H9 (cell line): Measurements from ENCODE around the gene SHISA3. TPM values are rescaled to one million over a fixed set of nuclear protein-coding genes. Genes with fewer than 3 reads are reported as not detected.

Experiments
- DNase-seq: peaks from one replicate; pipeline ENCODE4 v3.0.0-alpha.2; 2017
- H2AFZ ChIP-seq: one replicate; pipeline ENCODE4 v1.6.1; 2013; ENCODE audit warnings: mild to moderate bottlenecking, low read length, control low read depth, moderate library complexity
- H2AK5ac ChIP-seq: 2 replicates; pipeline ENCODE4 v1.6.1; 2013; ENCODE audit warnings: low read length, control low read depth, mixed read lengths; ENCODE audit not compliant: insufficient read length
- H2BK120ac ChIP-seq: one replicate; pipeline ENCODE4 v1.6.1; 2013; ENCODE audit warnings: low read depth, mild to moderate bottlenecking, low read length, control low read depth, inconsistent platforms; ENCODE audit not compliant: poor library complexity, severe bottlenecking
- H2BK12ac ChIP-seq: 2 replicates; pipeline ENCODE4 v1.6.1; 2013; ENCODE audit warnings: low read length, control low read depth, mixed read lengths, low read depth; ENCODE audit not compliant: insufficient read length
- H2BK15ac ChIP-seq: 2 replicates; pipeline ENCODE4 v1.6.1; 2013; ENCODE audit warnings: low read depth, low read length, control low read depth
- H2BK20ac ChIP-seq: one replicate; pipeline ENCODE4 v1.6.1; 2013; ENCODE audit warnings: low read depth, mild to moderate bottlenecking, low read length, control low read depth, inconsistent platforms; ENCODE audit not compliant: poor library complexity, severe bottlenecking
- H2BK5ac ChIP-seq: 2 replicates; pipeline ENCODE4 v1.6.1; 2013; ENCODE audit warnings: low read length, control low read depth, mixed read lengths; ENCODE audit not compliant: insufficient read length
- H3K14ac ChIP-seq: 2 replicates; pipeline ENCODE4 v1.6.1; 2013; ENCODE audit warnings: low read length, control low read depth; ENCODE audit not compliant: insufficient read depth
- H3K18ac ChIP-seq: 2 replicates; pipeline ENCODE4 v1.6.1; 2013; ENCODE audit warnings: low read depth, mild to moderate bottlenecking, mixed read lengths, low read length, control low read depth; ENCODE audit not compliant: insufficient read length
- H3K23ac ChIP-seq: 2 replicates; pipeline ENCODE4 v1.6.1; 2013; ENCODE audit warnings: low read length, control low read depth, mixed read lengths, low read depth; ENCODE audit not compliant: insufficient read length
- H3K23me2 ChIP-seq: 2 replicates; pipeline ENCODE4 v1.6.1; 2013; ENCODE audit warnings: low read depth, mild to moderate bottlenecking, mixed read lengths, low read length, control low read depth; ENCODE audit not compliant: insufficient read length, poor library complexity, severe bottlenecking
- H3K27ac ChIP-seq: 2 replicates; pipeline ENCODE4 v1.5.1; 2013; ENCODE audit warnings: low read length, control low read depth, mixed read lengths, low read depth; ENCODE audit not compliant: insufficient read length
- H3K27me3 ChIP-seq: 2 replicates; pipeline ENCODE4 v1.6.1; 2013; ENCODE audit warnings: low read length, control low read depth, inconsistent platforms; ENCODE audit not compliant: insufficient read depth
- H3K4ac ChIP-seq: 2 replicates; pipeline ENCODE4 v1.6.1; 2013; ENCODE audit warnings: low read depth, mild to moderate bottlenecking, control low read depth, inconsistent platforms, low read length, moderate library complexity
- H3K4me1 ChIP-seq: 2 replicates; pipeline ENCODE4 v1.6.1; 2013; ENCODE audit warnings: low read length, control low read depth, inconsistent platforms; ENCODE audit not compliant: insufficient read depth
- H3K4me2 ChIP-seq: 2 replicates; pipeline ENCODE4 v1.6.1; 2013; ENCODE audit warnings: low read length, control low read depth, mixed read lengths; ENCODE audit not compliant: insufficient read length, insufficient read depth
- H3K56ac ChIP-seq: 2 replicates; pipeline ENCODE4 v1.6.1; 2013; ENCODE audit warnings: low read depth, mild to moderate bottlenecking, mixed read lengths, low read length, control low read depth; ENCODE audit not compliant: insufficient read length
- H3K79me1 ChIP-seq: 2 replicates; pipeline ENCODE4 v1.6.1; 2013; ENCODE audit warnings: low read depth, mild to moderate bottlenecking, moderate library complexity, low read length, control low read depth, inconsistent platforms; ENCODE audit not compliant: insufficient read depth, poor library complexity, severe bottlenecking
- H3K79me2 ChIP-seq: 2 replicates; pipeline ENCODE4 v1.6.1; 2013; ENCODE audit warnings: low read length, control low read depth, inconsistent platforms; ENCODE audit not compliant: insufficient read depth
- H3K9ac ChIP-seq: 2 replicates; pipeline ENCODE4 v1.6.1; 2013; ENCODE audit warnings: low read length, control low read depth, mixed read lengths; ENCODE audit not compliant: insufficient read length; ENCODE audit errors: extremely low read depth
- H3K9me3 ChIP-seq: one replicate; pipeline ENCODE4 v1.6.1; 2013; ENCODE audit warnings: low read depth, low read length, inconsistent platforms; ENCODE audit not compliant: control insufficient read depth
- H3T11ph ChIP-seq: one replicate; pipeline ENCODE4 v1.6.1; 2013; ENCODE audit warnings: mild to moderate bottlenecking, low read length, control low read depth, inconsistent platforms
- H4K20me1 ChIP-seq: one replicate; pipeline ENCODE4 v1.6.1; 2013; ENCODE audit not compliant: control insufficient read depth, insufficient read length, insufficient read depth
- H4K5ac ChIP-seq: 2 replicates; pipeline ENCODE4 v1.6.1; 2013; ENCODE audit warnings: low read depth, mild to moderate bottlenecking, mixed read lengths, low read length, control low read depth; ENCODE audit not compliant: insufficient read length
- H4K8ac ChIP-seq: replicated peaks from 2 replicates; pipeline ENCODE4 v1.6.1; 2013; ENCODE audit warnings: low read length, control low read depth, mixed read lengths, low read depth; ENCODE audit not compliant: insufficient read length
- H4K91ac ChIP-seq: 2 replicates; pipeline ENCODE4 v1.6.1; 2013; ENCODE audit warnings: low read depth, mild to moderate bottlenecking, moderate library complexity, mixed read lengths, low read length, control low read depth; ENCODE audit not compliant: insufficient read length
- H3K27ac Mint-ChIP-seq, 3 experiments: 2 replicates in 2 of 3; 3 replicates in 1 of 3; pipeline ENCODE4 v1.8.0; 2020 to 2021; ENCODE audit warnings: mixed read lengths in 3 of 3, mild to moderate bottlenecking in 1 of 3, moderate library complexity in 1 of 3
- H3K27me3 Mint-ChIP-seq: 2 replicates; pipeline ENCODE4 v1.8.0; 2021; ENCODE audit warnings: low read depth, mild to moderate bottlenecking, moderate library complexity, mixed read lengths
- H3K36me3 Mint-ChIP-seq, 3 experiments: 2 replicates in 2 of 3; 3 replicates in 1 of 3; pipeline ENCODE4 v1.8.0; 2020 to 2021; ENCODE audit warnings: low read depth in 3 of 3, mixed read lengths in 3 of 3; ENCODE audit not compliant: insufficient read depth in 1 of 3
- H3K4me1 Mint-ChIP-seq, 2 experiments: 2 replicates each; pipeline ENCODE4 v1.8.0; 2020; ENCODE audit warnings: mixed read lengths in 2 of 2
- H3K4me3 Mint-ChIP-seq, 2 experiments: 2 replicates in 1 of 2; 3 replicates in 1 of 2; pipeline ENCODE4 v1.8.0; 2020 to 2021; ENCODE audit warnings: mild to moderate bottlenecking in 2 of 2, mixed read lengths in 2 of 2, moderate library complexity in 1 of 2
- H3K9me3 Mint-ChIP-seq, 2 experiments: 2 replicates in 1 of 2; 3 replicates in 1 of 2; pipeline ENCODE4 v1.8.0; 2020; ENCODE audit warnings: mild to moderate bottlenecking in 2 of 2, mixed read lengths in 2 of 2, moderate library complexity in 1 of 2
- WGBS: extraction: QIAGEN DNeasy Blood & Tissue Kit; methylation state at CpG from one replicate; pipeline ENCODE4 v1.1.7; 2013; ENCODE audit warnings: missing lambda C conversion rate, low lambda C conversion rate, mixed read lengths; ENCODE audit not compliant: insufficient read length; ENCODE audit errors: extremely low coverage; 5-methylcytosine and 5-hydroxymethylcytosine counted together
- total RNA-seq: library from RNA; stranded (reverse); gene quantifications from 2 replicates; pipeline ENCODE4 v1.2.1, GENCODE V29; 2021
- TF ChIP-seq, protein P1 (sequence below): fragments of 200-600 bp; sonication (generic); conservative IDR thresholded peaks from 3 replicates; pipeline ENCODE4 v1.8.0; 2021; ENCODE audit warnings: antibody characterized with exemption, mild to moderate bottlenecking

The SHISA3 gene
- total RNA-seq, 1 experiment from 2014 or later, result 1.7 TPM

DNA sequence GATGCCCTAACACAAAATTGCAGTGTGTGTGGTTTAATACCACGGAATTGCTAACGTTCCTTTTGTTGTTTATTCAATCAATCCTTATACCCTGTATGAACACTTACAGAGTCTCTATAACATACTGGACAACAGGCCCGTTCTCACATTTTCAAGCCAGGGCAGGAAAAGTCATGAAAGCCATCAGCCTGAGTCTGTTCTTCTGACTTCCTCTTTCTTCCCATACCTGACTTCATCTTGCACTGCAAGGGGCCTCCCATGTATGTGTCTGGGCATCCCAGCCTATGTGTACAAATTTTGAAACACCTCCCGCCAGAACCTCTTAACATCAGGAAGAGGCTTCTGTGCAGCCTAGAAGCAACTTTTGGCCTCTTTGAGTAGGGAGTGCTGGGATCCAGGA lies 4.9 kb upstream of the SHISA3 start:
- peaks cover 34 to 43% of the 10 kb centered on the region in 2 experiments for H3K4me1 Mint-ChIP-seq
- Histone ChIP-seq H4K8ac (no peak overlapping the region), H4K20me1 (no peaks in the 10 kb centered on the region), H3K79me2 (no peaks in the 10 kb centered on the region), H3K4me1 (no peaks in the 10 kb centered on the region), H2AK5ac (no peak overlapping the region), H3K4ac (no peak overlapping the region), H3K27ac (no peak overlapping the region), H3K56ac (no peak overlapping the region), H2BK5ac (no peak overlapping the region), H3K79me1 (no peaks in the 10 kb centered on the region), H2BK20ac (no peak overlapping the region), H3K9me3 (no peaks in the 10 kb centered on the region), H3K27me3 (peaks cover 14% of the 10 kb centered on the region), H2AFZ (no peak overlapping the region), H4K91ac (no peak overlapping the region), H2BK12ac (no peak overlapping the region), H2BK15ac (no peak overlapping the region), H3K18ac (no peak overlapping the region), H3K23ac (no peak overlapping the region), H3K23me2 (peaks cover 9% of the 10 kb centered on the region), H3K14ac (no peak overlapping the region), H3K9ac (no peak overlapping the region), H3T11ph (no peak overlapping the region), H2BK120ac (no peak overlapping the region), H3K4me2 (no peak overlapping the region), H4K5ac (no peak overlapping the region)
- H3K36me3 Mint-ChIP-seq, result no peaks in the 10 kb centered on the region
- TF ChIP-seq, protein P1, sequence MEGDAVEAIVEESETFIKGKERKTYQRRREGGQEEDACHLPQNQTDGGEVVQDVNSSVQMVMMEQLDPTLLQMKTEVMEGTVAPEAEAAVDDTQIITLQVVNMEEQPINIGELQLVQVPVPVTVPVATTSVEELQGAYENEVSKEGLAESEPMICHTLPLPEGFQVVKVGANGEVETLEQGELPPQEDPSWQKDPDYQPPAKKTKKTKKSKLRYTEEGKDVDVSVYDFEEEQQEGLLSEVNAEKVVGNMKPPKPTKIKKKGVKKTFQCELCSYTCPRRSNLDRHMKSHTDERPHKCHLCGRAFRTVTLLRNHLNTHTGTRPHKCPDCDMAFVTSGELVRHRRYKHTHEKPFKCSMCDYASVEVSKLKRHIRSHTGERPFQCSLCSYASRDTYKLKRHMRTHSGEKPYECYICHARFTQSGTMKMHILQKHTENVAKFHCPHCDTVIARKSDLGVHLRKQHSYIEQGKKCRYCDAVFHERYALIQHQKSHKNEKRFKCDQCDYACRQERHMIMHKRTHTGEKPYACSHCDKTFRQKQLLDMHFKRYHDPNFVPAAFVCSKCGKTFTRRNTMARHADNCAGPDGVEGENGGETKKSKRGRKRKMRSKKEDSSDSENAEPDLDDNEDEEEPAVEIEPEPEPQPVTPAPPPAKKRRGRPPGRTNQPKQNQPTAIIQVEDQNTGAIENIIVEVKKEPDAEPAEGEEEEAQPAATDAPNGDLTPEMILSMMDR, result no peak
- no peak overlapping the region for H3K4me3 Mint-ChIP-seq
- H3K27ac Mint-ChIP-seq, result no peak overlapping the region; a peak in 1 of 7 replicates
- no peaks in the 10 kb centered on the region for H3K9me3 Mint-ChIP-seq
- DNase-seq, result no peak
- no CpG with 5 or more reads among the region's 4 CpGs for WGBS
- H3K27me3 Mint-ChIP-seq, result peaks cover 71% of the 10 kb centered on the region
